A673 (cell line): Measurements from ENCODE around the gene ANTXRL. TPM values are rescaled to one million over a fixed set of nuclear protein-coding genes. Genes with fewer than 3 reads are reported as not detected.

ENCODE experiments used
- BruUV-seq: library from RNA; stranded (reverse); fragments of 400-500 nt; replicated peaks from 2 replicates; lab custom pipeline; 2021; lab: Mats Ljungman, UMichigan
- CTCF ChIA-PET: fragments of 300-600 bp; sonication (Branson Sonifier 250); formaldehyde crosslinking; loops from one replicate; lab custom pipeline; 2022; ENCODE audit warnings: antibody characterized with exemption; lab: Charles Lee
- POLR2A ChIA-PET: fragments of 300-600 bp; sonication (Branson Sonifier 250); formaldehyde crosslinking; loops from one replicate; lab custom pipeline; 2022; ENCODE audit warnings: antibody characterized with exemption; ENCODE audit not compliant: low non-redundant PET; lab: Charles Lee
- DNase-seq: peaks from one replicate; pipeline ENCODE4 v3.0.0-alpha.2; 2015; ENCODE audit warnings: low spot score
- H3K27ac ChIP-seq: fragments of 200-600 bp; sonication (generic); 2 replicates; pipeline ENCODE4 v1.5.1; 2016; ENCODE audit warnings: mixed run types, low read depth, mild to moderate bottlenecking, mixed read lengths, antibody characterized with exemption, low read length; ENCODE audit not compliant: poor library complexity, severe bottlenecking
- H3K27me3 ChIP-seq: fragments of 200-600 bp; sonication (generic); replicated peaks from 2 replicates; pipeline ENCODE4 v1.6.1; 2017; ENCODE audit warnings: mixed run types, low read depth, mild to moderate bottlenecking, mixed read lengths, antibody characterized with exemption, low read length; ENCODE audit not compliant: insufficient read depth, poor library complexity
- H3K36me3 ChIP-seq: fragments of 200-600 bp; sonication (generic); 2 replicates; pipeline ENCODE4 v1.6.1; 2016; ENCODE audit warnings: mixed run types, mild to moderate bottlenecking, mixed read lengths, antibody characterized with exemption, low read length; ENCODE audit not compliant: insufficient read depth, poor library complexity, severe bottlenecking
- H3K4me1 ChIP-seq: fragments of 200-600 bp; sonication (generic); 2 replicates; pipeline ENCODE4 v1.6.1; 2017; ENCODE audit warnings: mixed run types, mild to moderate bottlenecking, mixed read lengths, antibody characterized with exemption, low read length; ENCODE audit not compliant: insufficient read depth, poor library complexity, severe bottlenecking
- H3K4me3 ChIP-seq: fragments of 200-600 bp; sonication (generic); 2 replicates; pipeline ENCODE4 v1.5.1; 2016; ENCODE audit warnings: low read depth, mixed run types, mild to moderate bottlenecking, mixed read lengths, low read length; ENCODE audit not compliant: poor library complexity, severe bottlenecking
- H3K9me3 ChIP-seq: fragments of 200-600 bp; sonication (generic); 2 replicates; pipeline ENCODE4 v1.6.1; 2016; ENCODE audit warnings: mixed run types, low read depth, mild to moderate bottlenecking, mixed read lengths, antibody characterized with exemption, low read length; ENCODE audit not compliant: poor library complexity, severe bottlenecking
- EZH2 ChIP-seq: fragments of 200-600 bp; sonication (generic); IDR thresholded peaks from 2 replicates; pipeline ENCODE4 v1.6.1; 2017; ENCODE audit warnings: borderline replicate concordance, low read depth, mild to moderate bottlenecking, mixed read lengths, antibody characterized with exemption, low read length; ENCODE audit not compliant: poor library complexity, severe bottlenecking
- intact Hi-C: fragments of 100-400 bp; cut with micrococcal nuclease; formaldehyde crosslinking; loops from one replicate; pipeline ENCODE4 v1.10.0; 2022; ENCODE audit not compliant: unreplicated experiment
- total RNA-seq: library from RNA; stranded (reverse); gene quantifications from 2 replicates; pipeline ENCODE4 v1.2.3, GENCODE V29; 2021
- TF ChIP-seq, protein P1 (sequence below): fragments of 300-800, 200-600 bp; sonication (generic); conservative IDR thresholded peaks from 2 replicates; pipeline ENCODE4 v1.5.1; 2017; ENCODE audit warnings: low read depth, mild to moderate bottlenecking, antibody characterized with exemption, low read length, moderate library complexity, mixed read lengths

Gene ANTXRL
- total RNA-seq, 1 experiment from 2014 or later = not detected

DNA sequence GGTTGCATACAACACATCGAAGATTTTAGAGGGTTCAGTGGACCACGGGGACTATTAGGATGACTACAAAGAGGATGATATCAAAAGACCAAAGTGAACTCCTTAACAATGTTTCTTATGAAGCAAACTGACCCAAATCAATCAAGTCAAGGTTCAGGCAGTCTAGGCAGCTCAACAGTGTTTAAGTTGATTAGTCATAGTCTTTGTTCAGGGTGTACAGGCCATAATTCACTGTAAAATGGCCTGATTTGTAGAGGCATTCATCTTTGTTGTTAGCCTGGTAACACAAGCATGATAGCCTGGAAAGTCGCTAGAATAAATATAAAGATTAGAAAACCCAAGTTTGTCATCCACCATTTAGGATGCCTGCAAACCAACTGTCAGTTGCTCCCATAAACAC, 32.6 kb downstream of the ANTXRL start:
- Histone ChIP-seq H3K27me3 (peaks cover 27% of the 10 kb centered on the region), H3K36me3 (no peaks in the 10 kb centered on the region), H3K9me3 (no peaks in the 10 kb centered on the region), H3K4me1 (no peaks in the 10 kb centered on the region), H3K27ac (no peak overlapping the region), H3K4me3 (no peak overlapping the region)
- ChIA-PET POLR2A (no interaction called here), CTCF (no interaction called here)
- no TSS peak for BruUV-seq
- no peak for DNase-seq
- intact Hi-C loops = no loop called here
- TF ChIP-seq, protein P1, sequence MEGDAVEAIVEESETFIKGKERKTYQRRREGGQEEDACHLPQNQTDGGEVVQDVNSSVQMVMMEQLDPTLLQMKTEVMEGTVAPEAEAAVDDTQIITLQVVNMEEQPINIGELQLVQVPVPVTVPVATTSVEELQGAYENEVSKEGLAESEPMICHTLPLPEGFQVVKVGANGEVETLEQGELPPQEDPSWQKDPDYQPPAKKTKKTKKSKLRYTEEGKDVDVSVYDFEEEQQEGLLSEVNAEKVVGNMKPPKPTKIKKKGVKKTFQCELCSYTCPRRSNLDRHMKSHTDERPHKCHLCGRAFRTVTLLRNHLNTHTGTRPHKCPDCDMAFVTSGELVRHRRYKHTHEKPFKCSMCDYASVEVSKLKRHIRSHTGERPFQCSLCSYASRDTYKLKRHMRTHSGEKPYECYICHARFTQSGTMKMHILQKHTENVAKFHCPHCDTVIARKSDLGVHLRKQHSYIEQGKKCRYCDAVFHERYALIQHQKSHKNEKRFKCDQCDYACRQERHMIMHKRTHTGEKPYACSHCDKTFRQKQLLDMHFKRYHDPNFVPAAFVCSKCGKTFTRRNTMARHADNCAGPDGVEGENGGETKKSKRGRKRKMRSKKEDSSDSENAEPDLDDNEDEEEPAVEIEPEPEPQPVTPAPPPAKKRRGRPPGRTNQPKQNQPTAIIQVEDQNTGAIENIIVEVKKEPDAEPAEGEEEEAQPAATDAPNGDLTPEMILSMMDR = no peak
- TF ChIP-seq EZH2 = no peak

DNA sequence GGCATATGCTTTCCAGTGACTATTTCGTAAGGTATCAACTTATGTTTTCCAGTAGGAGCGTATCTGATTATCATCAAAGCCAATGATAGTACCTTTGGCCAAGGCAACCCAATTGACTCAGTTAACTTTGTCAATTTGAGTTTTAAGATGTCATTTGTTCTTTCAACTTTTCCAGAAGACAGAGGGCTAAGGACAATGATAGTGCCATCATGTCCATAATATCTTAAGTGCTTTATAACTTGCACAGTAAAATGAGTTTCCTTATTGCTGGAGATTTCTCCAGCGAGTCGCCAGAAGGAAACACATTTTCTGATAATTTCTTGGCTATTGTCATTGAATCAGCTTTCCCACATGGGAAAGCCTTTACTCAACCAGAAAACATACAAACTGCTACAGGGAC, 35.0 kb downstream of the ANTXRL start:
- peaks cover 25% of the 10 kb centered on the region for H3K27me3 ChIP-seq
- TF ChIP-seq EZH2 = no peak
- TF ChIP-seq, protein P1 = no peak
- no peak for DNase-seq
- H3K9me3 ChIP-seq = no peaks in the 10 kb centered on the region
- H3K4me1 ChIP-seq = no peaks in the 10 kb centered on the region
- H3K4me3 ChIP-seq = no peak overlapping the region
- no peak overlapping the region for H3K27ac ChIP-seq
- BruUV-seq = no TSS peak
- intact Hi-C loops = no loop called here
- CTCF ChIA-PET = no interaction called here
- no peaks in the 10 kb centered on the region for H3K36me3 ChIP-seq
- POLR2A ChIA-PET = no interaction called here

DNA sequence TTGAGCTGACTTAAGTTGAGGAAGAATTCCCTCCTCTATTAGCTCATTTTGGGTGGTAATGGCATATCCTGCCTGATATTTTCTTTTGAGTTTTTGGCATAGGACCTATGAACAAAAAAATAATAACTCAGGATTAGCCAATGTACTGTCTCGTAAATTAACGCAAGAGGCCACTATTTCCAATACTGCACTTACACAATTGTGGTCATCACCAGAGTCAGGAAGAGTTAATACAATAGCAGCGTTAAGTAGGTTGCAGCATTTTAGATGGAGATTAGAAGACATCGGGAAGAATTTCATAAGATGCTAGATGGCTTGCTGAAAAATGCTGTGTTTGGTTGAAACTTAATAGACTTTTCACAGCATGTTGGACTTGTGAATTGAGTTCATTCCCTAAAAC, 36.4 kb downstream of the ANTXRL start:
- intact Hi-C loops = no loop called here
- ChIA-PET POLR2A (no interaction called here), CTCF (no interaction called here)
- no peak overlapping the region for H3K27ac ChIP-seq
- H3K27me3 ChIP-seq = peaks cover 20% of the 10 kb centered on the region
- BruUV-seq = no TSS peak
- no peak overlapping the region for H3K4me3 ChIP-seq
- H3K9me3 ChIP-seq = no peaks in the 10 kb centered on the region
- TF ChIP-seq EZH2 = no peak
- TF ChIP-seq, protein P1 = no peak
- H3K4me1 ChIP-seq = no peaks in the 10 kb centered on the region
- DNase-seq = no peak
- H3K36me3 ChIP-seq = no peaks in the 10 kb centered on the region
